ENCODE measurements around the gene ZMYM4. TPM values are rescaled to one million over a fixed set of nuclear protein-coding genes. Genes with fewer than 3 reads are reported as not detected.

ZMYM4 gene
- polyA plus RNA-seq, 1 of the 3 experiments (the other 2 are of a cell fraction) = 12.2 TPM

DNA sequence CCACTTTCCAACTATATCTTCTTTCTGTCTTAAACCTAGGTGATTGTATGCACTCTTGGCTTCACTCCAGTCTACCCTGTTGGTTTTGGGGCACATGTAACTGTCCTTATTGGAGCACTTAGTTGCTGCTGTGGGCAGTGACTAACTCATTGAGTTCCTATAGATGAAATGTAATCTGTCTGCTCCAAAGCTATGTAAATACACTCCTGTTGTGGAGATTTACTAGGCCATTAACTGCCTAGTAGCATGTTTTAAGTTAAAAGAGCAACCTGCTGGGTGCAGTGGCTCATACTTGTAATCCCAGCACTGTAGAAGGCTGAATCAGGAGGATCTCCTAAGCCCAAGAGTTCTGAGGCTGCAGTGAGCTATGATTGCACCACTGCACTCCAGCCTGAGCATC is 137.6 kb downstream of the ZMYM4 start:
- TF ChIP-seq RAD21 (IDR thresholded peaks at IDR 0.05; ENCODE audit: low read length) (no peak), GABPA (IDR thresholded peaks at IDR 0.05; ENCODE audit: low read depth) (no peak), MXI1 (IDR thresholded peaks at IDR 0.05; ENCODE audit: low read depth, low read length) (no peak), MEF2A (IDR thresholded peaks at IDR 0.05; ENCODE audit: borderline replicate concordance, low read depth) (no peak)
- TF ChIP-seq, protein P1, sequence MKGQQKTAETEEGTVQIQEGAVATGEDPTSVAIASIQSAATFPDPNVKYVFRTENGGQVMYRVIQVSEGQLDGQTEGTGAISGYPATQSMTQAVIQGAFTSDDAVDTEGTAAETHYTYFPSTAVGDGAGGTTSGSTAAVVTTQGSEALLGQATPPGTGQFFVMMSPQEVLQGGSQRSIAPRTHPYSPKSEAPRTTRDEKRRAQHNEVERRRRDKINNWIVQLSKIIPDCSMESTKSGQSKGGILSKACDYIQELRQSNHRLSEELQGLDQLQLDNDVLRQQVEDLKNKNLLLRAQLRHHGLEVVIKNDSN (IDR thresholded peaks at IDR 0.05; ENCODE audit: borderline replicate concordance, low read depth) = no peak
- TF ChIP-seq, protein P2, sequence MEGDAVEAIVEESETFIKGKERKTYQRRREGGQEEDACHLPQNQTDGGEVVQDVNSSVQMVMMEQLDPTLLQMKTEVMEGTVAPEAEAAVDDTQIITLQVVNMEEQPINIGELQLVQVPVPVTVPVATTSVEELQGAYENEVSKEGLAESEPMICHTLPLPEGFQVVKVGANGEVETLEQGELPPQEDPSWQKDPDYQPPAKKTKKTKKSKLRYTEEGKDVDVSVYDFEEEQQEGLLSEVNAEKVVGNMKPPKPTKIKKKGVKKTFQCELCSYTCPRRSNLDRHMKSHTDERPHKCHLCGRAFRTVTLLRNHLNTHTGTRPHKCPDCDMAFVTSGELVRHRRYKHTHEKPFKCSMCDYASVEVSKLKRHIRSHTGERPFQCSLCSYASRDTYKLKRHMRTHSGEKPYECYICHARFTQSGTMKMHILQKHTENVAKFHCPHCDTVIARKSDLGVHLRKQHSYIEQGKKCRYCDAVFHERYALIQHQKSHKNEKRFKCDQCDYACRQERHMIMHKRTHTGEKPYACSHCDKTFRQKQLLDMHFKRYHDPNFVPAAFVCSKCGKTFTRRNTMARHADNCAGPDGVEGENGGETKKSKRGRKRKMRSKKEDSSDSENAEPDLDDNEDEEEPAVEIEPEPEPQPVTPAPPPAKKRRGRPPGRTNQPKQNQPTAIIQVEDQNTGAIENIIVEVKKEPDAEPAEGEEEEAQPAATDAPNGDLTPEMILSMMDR (IDR thresholded peaks at IDR 0.05) = no peak
- no peaks in the 10 kb centered on the region for H3K79me2 ChIP-seq (ENCODE audit: insufficient read depth)
- no peak overlapping the region for H3K4me2 ChIP-seq
- no peaks in the 10 kb centered on the region for H3K9me2 ChIP-seq
- H3K9me3 ChIP-seq = peaks cover 7% of the 10 kb centered on the region; the same call in 1 of the 2 replicates
- no peak overlapping the region for H3K27ac ChIP-seq (ENCODE audit: low read depth in 2 of 2, low read length in 1 of 2)
- DNase-seq = no peak
- no peak overlapping the region for H3K9ac ChIP-seq
- H4K20me1 ChIP-seq (ENCODE audit: insufficient read depth) = no peaks in the 10 kb centered on the region
- peaks cover 53 to 80% of the 10 kb centered on the region in 2 experiments for H3K36me3 ChIP-seq (replicated peaks in 1 of 2; ENCODE audit: control insufficient read depth in 1 of 2, insufficient read depth in 2 of 2, low read length in 1 of 2)
- H3K4me3 ChIP-seq (ENCODE audit: low read depth in 2 of 2, low read length in 1 of 2) = no peak overlapping the region
- no peaks in the 10 kb centered on the region for H3K4me1 ChIP-seq (ENCODE audit: control insufficient read depth in 1 of 2, insufficient read depth in 2 of 2, low read depth in 1 of 2, low read length in 1 of 2)
- H3K27me3 ChIP-seq (ENCODE audit: insufficient read depth) = no peaks in the 10 kb centered on the region
- no peaks in the 10 kb centered on the region for H3F3A ChIP-seq (replicated peaks; ENCODE audit: insufficient read depth)
- ChIA-PET POLR2A (no interaction called here), CTCF (no interaction called here)
- no peak overlapping the region for H2AFZ ChIP-seq (ENCODE audit: low read depth)

DNA sequence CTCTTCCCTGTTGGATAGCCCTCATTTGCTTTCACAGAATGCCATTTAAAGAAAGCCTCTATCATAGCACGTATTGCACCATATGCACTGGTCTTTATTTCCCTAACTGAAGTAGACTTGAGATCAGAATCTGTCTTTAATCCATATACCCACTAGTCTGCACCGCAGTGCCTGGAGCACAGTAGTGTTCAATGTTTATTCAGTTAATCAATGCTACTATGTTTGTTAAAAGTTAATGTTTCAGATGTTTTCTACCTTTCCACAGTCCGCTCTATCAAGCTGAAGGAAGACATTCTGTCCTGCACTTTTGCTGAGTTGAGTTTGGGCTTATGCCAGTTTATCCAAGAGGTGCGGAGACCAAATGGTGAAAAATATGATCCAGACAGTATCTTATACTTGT is 139.2 kb downstream of the ZMYM4 start:
- Histone ChIP-seq H4K20me1 (ENCODE audit: insufficient read depth) (no peaks in the 10 kb centered on the region), H3K4me2 (no peak overlapping the region), H3K4me1 (ENCODE audit: control insufficient read depth in 1 of 2, insufficient read depth in 2 of 2, low read depth in 1 of 2, low read length in 1 of 2) (no peaks in the 10 kb centered on the region), H3K9me2 (no peaks in the 10 kb centered on the region), H3K4me3 (ENCODE audit: low read depth in 2 of 2, low read length in 1 of 2) (no peak overlapping the region), H3K79me2 (ENCODE audit: insufficient read depth) (no peaks in the 10 kb centered on the region), H3K9ac (no peak overlapping the region), H2AFZ (ENCODE audit: low read depth) (no peak overlapping the region), H3K27me3 (ENCODE audit: insufficient read depth) (no peaks in the 10 kb centered on the region), H3K27ac (ENCODE audit: low read depth in 2 of 2, low read length in 1 of 2) (no peak overlapping the region), H3K9me3 (no peaks in the 10 kb centered on the region), H3F3A (replicated peaks; ENCODE audit: insufficient read depth) (no peaks in the 10 kb centered on the region), H3K36me3 (replicated peaks in 1 of 2; ENCODE audit: control insufficient read depth in 1 of 2, insufficient read depth in 2 of 2, low read length in 1 of 2) (peaks cover 48 to 74% of the 10 kb centered on the region in 2 experiments)
- CTCF ChIA-PET = interaction anchor here (1.1 to 1.2 kb wide), 2 partner anchors 13 to 555 kb away, joined by 3 to 4 read pairs; no protein-coding TSS in a partner anchor
- POLR2A ChIA-PET = no interaction called here
- DNase-seq = no peak
- TF ChIP-seq RFX5 (IDR thresholded peaks at IDR 0.05; ENCODE audit: low read length) (no peak), POLR2AphosphoS5 (IDR thresholded peaks at IDR 0.05; ENCODE audit: low read depth, low read length) (no peak), GATA2 (CRISPR knock-in tag; IDR thresholded peaks at IDR 0.05) (no peak), FOSL2 (IDR thresholded peaks at IDR 0.05; ENCODE audit: borderline replicate concordance, low read depth) (no peak), MEF2A (IDR thresholded peaks at IDR 0.05; ENCODE audit: borderline replicate concordance, low read depth) (no peak), EZH2phosphoT487 (IDR thresholded peaks at IDR 0.05; ENCODE audit: borderline replicate concordance, low read depth) (no peak), NFIC (IDR thresholded peaks at IDR 0.05; ENCODE audit: borderline replicate concordance) (no peak), TEAD4 (IDR thresholded peaks at IDR 0.05; ENCODE audit: borderline replicate concordance, insufficient read depth) (no peak)
- 97% methylated on average over 4 of the region's 4 CpGs for WGBS (ENCODE audit: low lambda C conversion rate)
